Renal cortex interstitium (tissue), 11 donors: ENCODE data around the gene ORAI2. TPM values are rescaled to one million over a fixed set of nuclear protein-coding genes. Genes with fewer than 3 reads are reported as not detected.
A peak's percentile ranks its signal among the peaks of the same experiment; 100 is the strongest.
"Not testable (repeated sequence)": the region's sequence is repeated elsewhere in the genome, so short reads cannot be mapped to it uniquely, and the experiment has no call there.

Experiments used
- DNase-seq, 11 donors: peaks; one replicate each; pipeline ENCODE4 v3.0.0-alpha.2; 2013; ENCODE audit warnings: low read depth in 9 of 11, low spot score in 4 of 11; ENCODE audit errors: extremely low read depth in 1 of 11
- polyA plus RNA-seq, 3 donors: library from polyadenylated mRNA; unstranded; fragments of 120-200 nt; gene quantifications; one replicate each; pipeline ENCODE4 v1.2.1, GENCODE V29; 2013; ENCODE audit not compliant: insufficient read length in 3 of 3

Gene ORAI2
- polyA plus RNA-seq, 3 donors, result 15.1 to 25.8 (median 24.1) TPM

DNA sequence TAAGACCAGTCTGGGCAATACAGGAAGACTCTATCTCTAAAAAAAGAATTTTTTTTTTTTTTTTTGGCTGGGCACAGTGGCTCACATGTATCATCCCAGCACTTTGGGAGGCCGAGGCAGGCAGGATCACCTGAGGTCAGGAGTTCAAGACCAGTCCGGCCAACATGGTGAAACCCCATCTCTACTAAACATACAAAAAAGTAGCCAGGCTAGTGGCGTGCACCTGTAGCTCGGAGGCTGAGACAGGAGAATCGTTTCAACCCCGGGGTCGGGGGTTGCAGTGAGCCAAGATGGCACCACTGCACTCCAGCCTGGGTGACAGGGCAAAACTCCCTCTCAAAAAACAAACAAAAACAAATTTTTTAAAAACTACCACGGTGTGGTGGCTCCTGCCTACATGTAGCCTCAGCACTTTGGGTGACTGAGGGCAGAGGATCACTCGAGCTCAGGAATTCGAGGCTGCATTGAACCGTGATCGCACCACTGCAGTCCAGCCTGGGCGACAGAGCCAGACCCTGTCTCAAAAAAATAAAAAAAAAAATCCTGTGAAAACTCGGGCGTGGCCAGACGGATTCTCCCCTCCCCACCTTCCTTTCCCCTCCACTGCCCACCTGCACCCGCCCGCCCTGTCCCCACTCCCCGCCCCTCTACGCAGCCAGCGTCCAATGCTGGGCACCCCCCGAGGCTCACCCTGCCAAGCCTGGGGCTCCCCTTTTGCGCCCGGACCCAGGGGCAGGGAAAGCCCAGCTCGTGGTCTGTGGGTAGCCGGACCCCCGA is 745 bp upstream of the ORAI2 start:
- DNase-seq, result peak in 1 of 11 donors; percentile 23

DNA sequence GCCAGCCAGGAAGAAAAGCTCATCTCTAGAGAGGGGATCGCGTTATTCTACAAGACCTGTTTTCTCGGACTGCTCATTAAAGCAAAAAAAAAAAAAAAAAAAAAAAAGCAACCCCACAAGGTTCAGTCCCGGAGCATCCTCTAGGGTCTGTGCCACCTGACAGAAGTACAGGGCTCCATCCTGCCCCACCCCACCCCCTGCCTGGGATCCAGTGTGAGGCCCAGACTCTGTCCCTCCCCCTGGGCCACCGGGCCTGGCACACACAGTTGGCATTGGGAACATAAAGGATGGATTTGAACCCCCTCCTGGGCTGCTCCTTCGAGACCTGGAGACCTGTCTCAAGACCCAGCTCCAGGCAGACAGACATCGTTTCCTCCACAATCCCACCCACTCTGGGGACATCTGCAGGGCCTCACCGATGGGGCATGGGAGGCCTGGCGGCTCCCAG is 688 bp downstream of the ORAI2 start:
- DNase-seq, result no peak

DNA sequence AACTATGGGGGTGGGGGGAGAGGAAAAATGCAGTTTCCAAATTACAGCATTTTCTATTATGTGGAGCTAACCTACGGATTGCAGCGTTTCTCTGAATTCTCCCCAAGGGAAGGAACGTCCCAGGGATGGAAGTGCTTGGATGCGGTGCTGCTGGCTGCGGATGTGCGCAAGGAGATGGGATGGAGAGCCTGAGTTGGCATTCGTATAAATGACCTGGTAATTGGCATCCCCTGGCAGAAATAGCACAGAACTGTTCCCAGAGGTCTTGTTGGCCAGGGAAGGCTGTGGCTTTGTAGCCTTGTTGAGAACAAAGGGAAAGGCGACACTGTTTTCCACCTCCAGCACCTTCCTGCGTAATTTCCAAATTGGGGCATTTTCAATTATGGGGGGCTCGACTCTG is 2.7 kb downstream of the ORAI2 start:
- DNase-seq, result no peak

DNA sequence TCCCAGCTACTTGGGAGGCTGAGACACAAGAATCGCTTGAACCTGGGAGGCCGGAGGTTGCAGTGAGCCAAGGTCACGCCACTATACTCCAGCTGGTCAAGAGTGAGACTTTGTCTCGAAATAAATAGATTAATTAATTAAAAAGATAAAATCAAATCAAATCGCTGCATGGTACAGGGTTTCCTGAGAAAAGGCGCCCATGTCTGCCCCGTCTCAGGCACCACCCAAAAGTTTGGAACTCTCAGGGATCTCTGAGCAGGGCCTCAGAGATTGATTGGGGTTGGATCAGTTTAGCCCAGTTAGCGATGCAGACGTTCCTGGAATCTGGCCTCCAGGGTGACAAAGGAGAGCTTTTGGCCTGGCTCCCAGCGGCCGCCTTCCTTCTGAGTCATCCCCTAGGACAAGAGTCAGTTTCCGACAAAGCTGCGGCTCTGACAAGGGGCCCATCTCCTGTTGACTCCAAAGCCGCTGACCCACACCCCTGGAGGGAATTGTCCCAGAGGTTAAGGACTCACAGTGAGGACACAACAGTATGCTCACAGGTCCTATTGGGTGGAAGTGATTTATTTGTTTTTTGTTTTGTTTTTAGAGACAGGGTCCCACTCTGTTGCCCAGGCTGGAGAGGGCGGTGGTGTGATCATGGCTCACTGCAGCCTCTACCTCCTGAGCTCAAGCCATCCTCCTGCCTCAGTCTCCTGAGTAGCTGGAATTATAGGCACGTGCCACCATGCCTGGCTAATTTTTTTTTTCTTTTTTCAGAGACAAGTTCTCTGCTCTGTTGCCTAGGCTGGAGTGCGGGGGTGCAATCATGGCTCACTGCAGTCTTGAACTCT is 6.8 kb downstream of the ORAI2 start:
- DNase-seq, result no peak

DNA sequence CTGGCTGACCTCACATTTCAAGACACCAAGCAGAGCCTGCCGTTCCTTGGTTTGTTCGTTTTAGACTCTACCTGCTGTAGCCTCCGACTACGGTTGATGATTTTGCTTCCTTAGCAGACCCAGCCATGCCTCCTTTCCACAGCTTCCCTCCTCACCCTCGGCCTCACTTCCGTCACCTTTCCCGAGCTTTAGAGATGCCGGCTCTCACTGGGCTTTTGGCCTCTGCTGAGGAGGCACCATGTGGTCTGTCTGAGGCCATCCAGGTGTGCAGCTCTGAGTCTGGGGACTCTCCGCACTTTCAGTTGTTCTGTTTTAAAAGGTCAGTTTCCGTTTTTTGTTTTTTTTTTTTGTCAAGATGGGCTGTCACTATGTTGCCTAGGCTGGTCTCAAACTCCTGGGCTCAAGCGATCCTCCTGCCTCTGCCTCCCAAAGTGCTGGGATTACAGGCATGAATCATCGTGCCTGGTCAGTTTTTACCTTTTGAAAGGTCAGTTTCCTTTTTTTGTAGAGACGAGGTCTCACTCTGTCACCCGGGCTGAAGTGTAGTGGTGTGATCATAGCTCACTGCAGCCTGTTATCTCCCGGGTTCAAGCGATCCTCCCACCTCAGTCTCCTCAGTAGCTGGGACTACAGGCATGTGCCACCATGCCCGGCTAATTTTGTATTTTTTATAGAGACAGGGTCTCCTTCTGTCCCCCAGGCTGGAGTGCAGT is 11.7 kb downstream of the ORAI2 start:
- no peak for DNase-seq

DNA sequence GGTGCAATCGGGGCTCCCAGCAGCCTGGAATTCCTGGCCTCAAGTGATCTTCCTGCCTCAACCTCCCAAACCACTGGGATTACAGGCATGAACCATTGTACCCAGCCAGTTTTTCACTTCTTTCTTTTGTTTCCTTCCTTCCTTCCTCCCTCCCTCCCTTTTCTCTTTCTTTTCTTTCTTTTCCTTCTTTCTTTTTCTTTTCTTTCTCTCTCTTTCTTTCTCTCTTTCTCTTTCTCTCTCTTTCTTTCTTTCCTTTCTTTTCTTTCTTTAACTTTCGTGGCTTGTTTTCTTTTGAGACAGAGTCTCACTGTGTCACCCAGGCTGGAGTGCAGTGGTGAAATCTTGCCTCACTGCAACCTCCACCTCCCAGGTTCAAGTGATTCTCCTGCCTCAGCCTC is 12.3 kb downstream of the ORAI2 start:
- DNase-seq, result no peak

DNA sequence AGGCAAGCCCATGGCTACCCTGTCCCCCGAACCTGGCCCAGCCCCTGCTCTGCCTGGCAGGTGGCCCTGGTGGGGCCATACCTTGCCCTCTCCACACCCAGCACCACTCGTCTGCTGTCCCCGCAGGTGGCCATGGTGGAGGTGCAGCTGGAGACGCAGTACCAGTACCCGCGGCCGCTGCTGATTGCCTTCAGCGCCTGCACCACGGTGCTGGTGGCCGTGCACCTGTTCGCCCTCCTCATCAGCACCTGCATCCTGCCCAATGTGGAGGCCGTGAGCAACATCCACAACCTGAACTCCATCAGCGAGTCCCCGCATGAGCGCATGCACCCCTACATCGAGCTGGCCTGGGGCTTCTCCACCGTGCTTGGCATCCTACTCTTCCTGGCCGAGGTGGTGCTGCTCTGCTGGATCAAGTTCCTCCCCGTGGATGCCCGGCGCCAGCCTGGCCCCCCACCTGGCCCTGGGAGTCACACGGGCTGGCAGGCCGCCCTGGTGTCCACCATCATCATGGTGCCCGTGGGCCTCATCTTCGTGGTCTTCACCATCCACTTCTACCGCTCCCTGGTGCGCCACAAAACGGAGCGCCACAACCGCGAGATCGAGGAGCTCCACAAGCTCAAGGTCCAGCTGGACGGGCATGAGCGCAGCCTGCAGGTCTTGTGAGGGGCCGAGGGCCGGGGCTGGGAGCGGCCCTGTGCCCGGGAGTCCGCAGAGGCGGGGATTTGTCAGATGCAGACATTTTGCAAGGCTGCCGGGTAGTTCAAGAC is 13.2 kb downstream of the ORAI2 start:
- no peak for DNase-seq

DNA sequence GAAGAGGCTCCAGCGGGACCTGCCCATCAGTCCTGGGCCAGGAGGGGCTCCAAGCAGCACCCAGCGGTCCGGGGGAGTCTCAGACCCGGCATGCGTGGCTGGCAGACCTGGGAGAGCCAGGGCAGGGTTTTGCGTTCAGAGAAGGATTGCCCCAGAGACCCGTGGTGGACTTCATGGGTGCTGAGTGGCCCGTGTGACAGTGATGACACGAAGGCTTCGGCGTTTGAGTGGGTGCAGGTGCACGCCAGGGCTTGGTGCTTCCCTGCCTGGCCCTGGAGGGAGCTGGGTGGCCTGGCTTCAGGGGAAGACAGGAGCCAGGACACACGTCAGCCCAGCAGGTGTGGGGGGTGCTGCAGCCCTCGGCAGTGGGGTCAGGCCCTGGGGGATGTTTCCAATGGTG is 13.9 kb downstream of the ORAI2 start:
- DNase-seq, result no peak

DNA sequence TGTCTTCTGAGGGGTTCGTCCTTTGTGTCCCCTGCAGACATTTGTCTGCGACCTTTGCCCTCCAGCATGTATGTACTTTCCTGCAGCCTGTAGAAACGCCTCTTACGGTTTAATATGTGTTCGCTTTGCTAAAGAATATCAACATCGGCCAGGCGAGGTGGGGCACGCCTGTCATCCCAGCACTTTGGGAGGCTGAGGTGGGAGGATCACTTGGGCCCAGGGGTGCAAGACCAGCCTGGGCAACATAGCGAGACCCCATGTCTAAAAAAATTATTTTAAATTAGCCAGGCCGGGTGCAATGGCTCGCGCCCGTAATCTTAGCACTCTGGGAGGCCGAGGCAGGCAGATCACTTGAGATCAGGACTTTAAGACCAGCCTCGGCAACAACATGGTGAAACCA is 15.8 kb downstream of the ORAI2 start:
- no peak for DNase-seq

DNA sequence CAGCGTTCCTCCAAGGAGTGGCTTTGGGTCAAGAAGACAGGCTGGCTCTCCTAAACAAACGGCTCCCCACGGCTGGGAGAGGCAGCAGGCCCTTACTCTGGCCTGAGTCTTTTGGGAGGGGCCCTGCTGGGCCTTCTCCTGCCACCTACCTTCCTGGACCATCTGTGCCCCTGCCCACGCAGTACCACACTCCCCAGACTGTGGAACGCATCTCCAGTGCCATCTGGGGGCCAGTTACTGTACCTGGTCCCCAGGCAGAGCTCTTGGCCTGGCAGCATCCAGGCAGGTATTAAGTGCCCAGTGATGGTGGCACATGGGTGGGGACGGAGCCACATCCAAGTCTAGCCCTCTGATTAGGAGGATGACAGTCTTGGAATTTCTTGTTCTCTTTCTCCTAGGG is 16.9 kb downstream of the ORAI2 start:
- no peak for DNase-seq

DNA sequence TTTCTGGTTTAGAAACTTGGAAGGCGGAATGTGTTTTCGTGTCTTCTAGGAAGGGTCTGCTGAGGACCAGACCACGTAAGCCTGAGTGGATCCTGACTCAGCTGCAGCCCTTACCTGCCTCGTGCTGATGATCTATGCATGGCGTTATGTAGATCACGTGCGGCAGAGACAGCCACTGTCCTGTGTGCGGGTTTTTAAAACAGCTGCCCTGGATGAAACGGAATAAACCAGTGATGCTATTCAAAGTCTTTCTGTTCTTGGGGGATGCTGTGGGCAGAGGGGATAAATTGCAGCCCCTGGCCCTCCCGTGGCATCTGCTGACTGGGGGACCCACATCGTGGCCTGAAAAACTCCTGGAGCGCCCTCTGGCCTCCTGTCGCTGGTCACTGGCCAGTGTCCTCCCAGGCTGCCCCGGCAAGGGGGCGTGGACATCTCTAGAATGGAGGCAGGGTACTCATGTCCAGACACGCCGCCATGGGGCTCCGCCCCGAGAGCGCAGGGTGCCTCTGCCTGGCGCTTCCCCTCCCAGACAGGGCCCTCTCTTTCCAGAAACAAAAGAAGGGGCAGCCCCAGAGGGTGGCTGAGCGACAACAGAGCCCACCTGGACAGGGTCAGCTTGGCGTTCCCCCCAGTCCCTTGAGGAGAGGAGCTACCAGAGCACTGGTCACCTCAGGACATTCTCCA is 18.1 kb downstream of the ORAI2 start:
- DNase-seq, result no peak

DNA sequence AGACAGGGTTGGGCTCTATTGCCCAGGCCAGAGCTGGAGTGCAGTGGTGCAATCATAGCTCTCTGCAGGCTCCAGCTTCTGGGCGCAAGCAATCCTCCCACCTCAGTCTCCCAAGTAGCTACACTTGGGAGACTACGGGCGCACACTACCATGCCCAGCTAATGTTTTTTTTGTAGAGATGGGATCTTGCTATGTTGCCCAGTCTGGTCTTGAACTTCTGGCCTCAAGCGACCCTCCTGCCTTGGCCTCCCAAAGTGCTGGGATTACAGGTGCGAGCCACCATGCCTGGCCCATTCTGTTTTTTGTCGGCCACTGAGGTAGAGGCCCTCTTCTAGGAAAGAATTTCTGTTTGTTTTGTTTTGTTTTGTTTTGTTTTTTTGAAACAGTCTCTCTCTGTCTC is 19.1 kb downstream of the ORAI2 start:
- no peak for DNase-seq

DNA sequence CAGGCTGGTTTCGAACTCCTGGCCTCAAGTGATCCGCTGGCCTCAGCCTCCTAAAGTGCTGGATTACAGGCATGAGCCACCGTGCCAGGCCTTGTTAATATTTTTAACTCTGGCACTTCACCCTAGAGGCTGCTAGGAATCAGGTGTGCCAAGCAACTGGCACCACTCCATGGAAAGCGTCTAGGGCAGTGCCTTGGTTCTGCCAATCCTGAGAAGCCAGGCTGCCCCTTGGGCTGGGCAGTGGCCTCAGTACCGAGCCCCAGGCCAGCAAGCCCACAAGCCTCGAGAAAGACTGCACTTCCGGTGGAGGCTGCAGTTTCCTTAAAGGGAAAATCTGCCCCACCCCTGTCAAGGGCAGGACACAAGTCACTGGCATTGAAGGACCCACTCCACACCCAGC is 19.9 kb downstream of the ORAI2 start:
- no peak for DNase-seq

DNA sequence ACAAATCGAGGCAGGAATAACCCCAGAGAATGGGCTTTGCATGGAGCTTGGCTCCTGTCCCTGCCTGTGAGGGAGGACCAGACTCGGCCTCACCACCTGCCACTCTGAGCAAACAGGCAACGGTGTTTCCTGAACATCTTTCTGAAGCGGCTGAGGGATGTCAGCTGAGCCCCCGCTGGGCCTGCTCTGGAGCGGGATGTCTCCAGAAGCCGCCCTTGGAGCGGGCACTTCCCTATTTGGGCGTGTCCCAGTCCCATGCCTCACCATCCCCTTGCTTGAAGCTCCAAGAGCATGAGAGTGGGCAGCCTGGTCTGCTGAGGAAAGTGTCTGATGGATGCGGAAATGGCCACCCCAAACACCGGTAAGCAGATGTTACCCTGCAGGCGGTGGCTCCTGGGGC is 21.1 kb downstream of the ORAI2 start:
- no peak for DNase-seq

DNA sequence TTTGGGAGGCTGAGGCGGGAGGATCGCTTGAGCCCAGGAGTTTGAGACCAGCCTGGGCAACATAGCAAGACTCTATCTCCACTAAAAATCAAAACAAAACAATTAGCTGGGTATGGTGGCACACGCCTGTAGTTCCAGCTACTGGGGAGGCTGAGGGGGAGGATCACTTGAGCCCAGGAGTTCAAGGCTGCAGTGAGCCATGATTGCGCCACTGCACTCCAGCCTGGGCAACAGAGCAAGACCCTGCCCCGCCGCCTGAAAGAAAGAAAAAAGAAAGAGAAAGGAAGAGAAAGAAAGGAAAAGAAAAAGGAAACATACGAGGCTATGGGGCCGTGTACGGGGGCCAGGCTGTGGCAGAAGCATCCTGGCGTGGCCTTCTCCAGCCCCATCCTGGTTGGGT is 21.6 kb downstream of the ORAI2 start:
- not testable (repeated sequence) for DNase-seq

DNA sequence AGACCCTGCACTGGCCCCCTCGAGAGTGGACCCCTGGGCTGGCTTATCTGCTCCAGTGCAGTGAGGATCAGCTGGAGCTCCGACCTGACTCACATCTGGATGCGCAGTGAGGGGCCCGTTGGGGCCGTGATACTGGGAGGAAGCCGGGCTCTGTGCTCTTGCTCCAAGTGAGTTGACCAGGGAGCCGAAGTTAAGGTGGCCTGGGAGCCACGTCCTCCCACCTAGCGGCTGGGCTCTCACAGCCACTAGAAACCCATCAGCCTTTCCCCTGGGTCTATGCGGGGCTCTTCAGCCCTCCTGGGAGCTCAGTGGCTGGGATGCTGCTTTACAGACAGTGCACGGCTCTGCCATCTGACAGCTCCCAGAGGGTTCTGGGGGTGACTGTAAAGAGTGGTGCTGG is 22.2 kb downstream of the ORAI2 start:
- no peak for DNase-seq

DNA sequence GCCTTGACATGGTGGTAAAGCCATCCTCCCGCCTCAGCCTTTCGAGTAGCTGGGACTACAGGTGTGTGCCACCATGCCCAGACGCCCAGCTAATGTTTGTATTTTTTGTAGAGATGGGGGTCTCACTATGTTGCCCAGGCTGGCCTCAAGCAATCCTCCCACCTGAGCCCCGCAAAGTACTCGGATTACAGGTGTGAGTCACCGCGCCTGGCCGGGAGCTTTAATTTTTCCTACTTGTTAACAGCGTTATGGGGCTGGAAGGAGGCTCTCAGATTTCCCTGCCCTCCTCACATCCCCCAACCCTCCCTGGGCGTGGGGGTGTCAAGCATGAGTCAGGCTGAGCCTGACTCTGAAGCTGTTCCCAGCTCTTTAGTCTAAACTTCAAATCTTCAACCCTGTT is 23.0 kb downstream of the ORAI2 start:
- DNase-seq, result no peak

DNA sequence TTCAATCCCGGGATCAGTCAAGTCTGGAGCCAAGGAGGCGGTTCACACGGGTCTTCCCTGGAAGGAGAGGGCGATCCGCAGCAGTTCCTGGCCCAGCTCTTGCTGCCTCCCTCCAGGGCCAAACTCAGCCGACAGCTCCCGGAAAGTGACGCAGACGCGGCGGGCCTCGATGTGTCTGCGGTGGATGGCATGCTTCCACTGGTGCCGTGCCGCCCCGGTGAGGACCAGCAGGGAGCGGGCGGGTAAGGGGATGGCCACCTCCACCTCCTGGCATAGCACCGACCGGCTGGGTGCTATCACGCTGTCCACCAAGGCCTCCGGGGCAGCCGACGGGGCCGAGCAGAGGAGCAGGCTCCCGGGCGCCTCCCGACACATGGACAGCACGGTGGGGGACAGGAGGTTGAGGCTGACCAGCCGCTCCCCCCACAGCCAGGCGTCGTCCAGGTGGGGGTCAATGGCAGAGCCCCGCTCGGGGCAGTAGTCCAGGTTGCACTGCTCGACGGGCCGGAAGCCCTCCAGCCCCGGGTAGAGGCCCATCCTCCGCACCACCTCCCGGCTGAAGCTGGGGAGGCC is 24.1 kb downstream of the ORAI2 start:
- DNase-seq, result no peak
